K562 (cell line): ENCODE measurements around the gene RBPJ. TPM values are rescaled to one million over a fixed set of nuclear protein-coding genes. Genes with fewer than 3 reads are reported as not detected.
A peak's percentile ranks its signal among the peaks of the same experiment; 100 is the strongest.

Source experiments
- ATAC-seq: fragments of 200-7000 bp; cut with Tn5 transposase; 3 replicates; pipeline ENCODE4 v1.9.1; 2020; ENCODE audit warnings: moderate library complexity
- BruUV-seq: library from RNA; stranded (reverse); fragments of 400-500 nt; replicated peaks from 2 replicates; lab custom pipeline; 2021; lab: Mats Ljungman, UMichigan
- CTCF ChIA-PET: fragments of 300-600 bp; formaldehyde crosslinking; extraction: SDS; loops from one replicate; lab custom pipeline; 2021; ENCODE audit warnings: low intra/inter-chr PET ratio; lab: Yijun Ruan, JAX
- POLR2A ChIA-PET: fragments of 300-600, 350-650 bp; sonication (Branson Sonifier 250); formaldehyde crosslinking; extraction: SDS; loops from one replicate; lab custom pipeline; 2021; ENCODE audit warnings: antibody characterized with exemption, inconsistent platforms; lab: Yijun Ruan, JAX
- DNase-seq, 4 experiments: peaks; one replicate each; pipeline versions ENCODE4 v3.0.0 to v3.0.0-alpha.2; 2011 to 2018; ENCODE audit warnings: low spot score in 3 of 4, mixed read lengths in 3 of 4; ENCODE audit errors: extremely low read depth in 1 of 4
- FAIRE-seq: peaks from 2 replicates; lab custom pipeline; 2011; peaks lifted over from hg19 to GRCh38; lab: Jason Lieb, UNC
- H2AFZ ChIP-seq: 2 replicates; pipeline ENCODE4 v1.6.0; 2011; ENCODE audit warnings: low read depth, low read length, control low read depth, inconsistent platforms
- H3K27ac ChIP-seq: fragments of 200-600 bp; 3 replicates; pipeline ENCODE4 v1.8.0; 2011; ENCODE audit warnings: low read depth, mild to moderate bottlenecking, control low read depth, inconsistent platforms, low read length, moderate library complexity, mixed read lengths; ENCODE audit errors: extremely low read depth
- H3K27me3 ChIP-seq, 2 experiments: fragments of 300-600 bp in 1 of 2; 2 replicates in 1 of 2; 3 replicates in 1 of 2; pipeline versions ENCODE4 v1.6.0 to v1.8.0; 2011; ENCODE audit warnings: inconsistent platforms in 2 of 2, low read length in 2 of 2, mild to moderate bottlenecking in 1 of 2, mixed read lengths in 1 of 2, moderate library complexity in 1 of 2; ENCODE audit not compliant: control insufficient read depth in 2 of 2, insufficient read depth in 2 of 2
- H3K36me3 ChIP-seq: fragments of 300-600 bp; 3 replicates; pipeline ENCODE4 v1.8.0; 2011; ENCODE audit warnings: mild to moderate bottlenecking, low read length, inconsistent platforms; ENCODE audit not compliant: control insufficient read depth, insufficient read depth
- H3K4me1 ChIP-seq, 2 experiments: fragments of 200-600 bp in 1 of 2; replicated peaks in 1 of 2; 2 replicates in 1 of 2; 3 replicates in 1 of 2; pipeline versions ENCODE4 v1.5.1 to v1.8.0; 2011; ENCODE audit warnings: inconsistent platforms in 2 of 2, low read length in 2 of 2, mild to moderate bottlenecking in 1 of 2, mixed read lengths in 1 of 2, moderate library complexity in 1 of 2; ENCODE audit not compliant: control insufficient read depth in 2 of 2, insufficient read depth in 2 of 2
- H3K4me2 ChIP-seq: 2 replicates; pipeline ENCODE4 v1.6.1; 2011; ENCODE audit warnings: low read length, control low read depth, inconsistent platforms, mixed read lengths; ENCODE audit not compliant: insufficient read depth
- H3K4me3 ChIP-seq: fragments of 200-600 bp; sonication (generic), shearing (Covaris generic); 2 replicates; pipeline ENCODE4 v1.5.1; 2016; ENCODE audit warnings: control low read depth, inconsistent platforms
- H3K79me2 ChIP-seq: fragments of 200-600 bp; 3 replicates; pipeline ENCODE4 v1.8.0; 2011; ENCODE audit warnings: low read length, inconsistent platforms; ENCODE audit not compliant: control insufficient read depth, insufficient read depth
- H3K9ac ChIP-seq, 2 experiments: 2 replicates each; pipeline versions ENCODE4 v1.6.0 to v1.6.1; 2011; ENCODE audit warnings: low read depth in 2 of 2, low read length in 2 of 2, control low read depth in 1 of 2, inconsistent platforms in 1 of 2, mild to moderate bottlenecking in 1 of 2, mixed read lengths in 1 of 2; ENCODE audit not compliant: insufficient read depth in 1 of 2
- H3K9me1 ChIP-seq: one replicate; pipeline ENCODE4 v1.6.0; 2011; ENCODE audit warnings: inconsistent platforms, mild to moderate bottlenecking, low read length, moderate library complexity; ENCODE audit not compliant: control insufficient read depth, insufficient read depth
- H3K9me3 ChIP-seq: replicated peaks from 2 replicates; pipeline ENCODE4 v1.5.1; 2011; ENCODE audit warnings: low read depth, low read length, inconsistent platforms; ENCODE audit not compliant: control insufficient read depth, insufficient read depth
- H4K20me1 ChIP-seq: replicated peaks from 2 replicates; pipeline ENCODE4 v1.6.1; 2011; ENCODE audit warnings: low read length, inconsistent platforms, mixed read lengths; ENCODE audit not compliant: control insufficient read depth, insufficient read depth
- ETS1 ChIP-seq: conservative IDR thresholded peaks from 2 replicates; pipeline ENCODE4 v1.6.1; 2011; ENCODE audit warnings: low read depth, mild to moderate bottlenecking, low read length; ENCODE audit not compliant: control insufficient read depth
- FOXM1 ChIP-seq, 2 experiments: fragments of 450-650 bp in 1 of 2; sonication (generic) in 1 of 2; formaldehyde crosslinking in 1 of 2; IDR thresholded peaks; 2 replicates each; pipeline versions ENCODE4 v1.6.1 to v1.9.0; 2017 to 2022; ENCODE audit warnings: low read depth in 2 of 2, mild to moderate bottlenecking in 2 of 2, missing genetic modification reagents in 1 of 2, moderate library complexity in 1 of 2
- GABPA ChIP-seq: fragments of 200-800 bp; sonication (Bioruptor generic); conservative IDR thresholded peaks from 2 replicates; pipeline ENCODE4 v1.6.1; 2016; ENCODE audit warnings: low read depth, missing genetic modification characterization, missing compliant biosample characterization
- HMGXB4 ChIP-seq: sonication (generic); formaldehyde crosslinking; IDR thresholded peaks from 2 replicates; pipeline ENCODE4 v1.8.1; 2023; ENCODE audit warnings: mild to moderate bottlenecking, missing genetic modification reagents
- LCOR ChIP-seq: sonication (generic); formaldehyde crosslinking; IDR thresholded peaks from 2 replicates; pipeline ENCODE4 v1.8.0; 2022; ENCODE audit warnings: mild to moderate bottlenecking, missing genetic modification reagents
- MTA1 ChIP-seq: fragments of 450-650 bp; IDR thresholded peaks from 2 replicates; pipeline ENCODE4 v1.6.1; 2017; ENCODE audit warnings: borderline replicate concordance
- MTA2 ChIP-seq: fragments of 450-650 bp; IDR thresholded peaks from 2 replicates; pipeline ENCODE4 v1.6.1; 2016; ENCODE audit warnings: low read depth
- NCOR1 ChIP-seq: fragments of 450-650 bp; IDR thresholded peaks from 2 replicates; pipeline ENCODE4 v1.6.1; 2016; ENCODE audit warnings: mild to moderate bottlenecking, moderate library complexity
- SMARCA4 ChIP-seq: fragments of 450-650 bp; IDR thresholded peaks from 2 replicates; pipeline ENCODE4 v1.6.1; 2016
- THAP7 ChIP-seq: fragments of 250-450 bp; sonication (Bioruptor Pico); IDR thresholded peaks from 2 replicates; pipeline ENCODE4 v1.5.0; 2021
- ZNF655 ChIP-seq: fragments of 250-450 bp; sonication (Bioruptor Pico); IDR thresholded peaks from 2 replicates; pipeline ENCODE4 v1.5.0; 2021
- ZNF695 ChIP-seq: fragments of 450-650 bp; formaldehyde crosslinking; IDR thresholded peaks from 2 replicates; pipeline ENCODE4 v1.4.0; 2020; ENCODE audit warnings: mild to moderate bottlenecking, moderate library complexity
- WGBS: fragments of 100-300 bp; shearing (Covaris generic); methylation state at CpG from one replicate; pipeline ENCODE4 v1.1.6; 2016; ENCODE audit warnings: low coverage, mixed read lengths; ENCODE audit not compliant: insufficient coverage; ENCODE audit errors: missing lambda C conversion rate; 5-methylcytosine and 5-hydroxymethylcytosine counted together
- in situ Hi-C: fragments of 300-500 bp; cut with MboI; formaldehyde crosslinking; loops from 4 replicates; pipeline ENCODE4 v1.15.0; 2018; ENCODE audit warnings: inconsistent platforms, mixed read lengths
- intact Hi-C: fragments of 100-400 bp; cut with micrococcal nuclease; formaldehyde crosslinking; loops from 2 replicates; pipeline ENCODE4 v1.14.2; 2022
- polyA plus RNA-seq, 8 experiments: library from polyadenylated mRNA; depleted of rRNA in 4 of 8; stranded (reverse) in 5 of 8; unstranded in 3 of 8; fragments of >200 nt; fragmentation: Nextera tagmentation in 2 of 8; fragmentation: Illumina TruSeq in 1 of 8; extraction: Ambion mirVana in 2 of 8; extraction: Trizol in 1 of 8; gene quantifications; 2 replicates each; pipeline versions ENCODE4 v1.2.1 to v1.2.3, GENCODE V29; 2011 to 2014; ENCODE audit warnings: inconsistent platforms in 1 of 8, missing spikeins in 1 of 8
- total RNA-seq, 7 experiments: library from RNA; depleted of rRNA in 6 of 7; stranded (reverse); fragments of >200 nt in 6 of 7; fragmentation: Illumina TruSeq in 2 of 7; extraction: Trizol in 2 of 7; gene quantifications; 2 replicates each; pipeline versions ENCODE4 v1.2.1 to v1.2.3, GENCODE V29; 2011 to 2021; ENCODE audit warnings: low replicate concordance in 1 of 7
- TF ChIP-seq, protein P1 (sequence below): sonication (generic); formaldehyde crosslinking; IDR thresholded peaks from 2 replicates; pipeline ENCODE4 v1.8.0; 2022; ENCODE audit warnings: mild to moderate bottlenecking, missing genetic modification reagents
- TF ChIP-seq, protein P2 (sequence below): sonication (generic); IDR thresholded peaks from 2 replicates; pipeline ENCODE4 v1.6.1; 2016

Gene RBPJ
- total and polyA plus RNA-seq, 9 of the 15 experiments (the other 6 are each of a cell fraction or from before 2014, with no cell fraction given), result 17.2 to 49.4 (median 33.8) TPM

DNA sequence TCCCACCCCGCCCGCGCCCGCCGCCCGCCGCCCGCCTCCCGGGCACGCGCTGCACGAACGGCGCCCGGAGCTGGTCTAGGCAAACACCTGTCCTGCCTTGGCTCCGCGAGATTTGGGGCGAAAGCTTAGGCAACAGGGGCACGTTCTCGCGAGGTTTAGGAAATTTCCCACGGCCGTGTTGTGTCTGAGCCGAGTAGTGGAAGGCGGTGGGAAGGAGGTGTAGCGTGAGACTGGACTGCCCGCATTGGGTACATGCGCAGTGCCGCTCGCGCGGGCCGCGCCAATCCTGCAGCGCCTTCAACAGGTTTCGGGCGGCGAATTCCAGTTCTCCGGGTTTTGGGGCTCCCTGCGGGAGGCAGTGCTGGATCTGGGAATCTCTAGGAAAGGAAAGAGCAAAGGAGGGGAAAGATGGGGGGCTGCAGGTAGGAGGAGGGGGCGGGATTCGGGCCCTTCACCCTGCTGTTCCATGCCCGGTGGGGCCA lies 1.3 kb upstream of the RBPJ start:
- Histone ChIP-seq H3K9ac (peak overlapping the region; percentile 84 to 97), H3K27ac (peak overlapping the region; percentile 73), H3K9me1 (no peaks in the 10 kb centered on the region), H3K9me3 (peaks cover 9% of the 10 kb centered on the region), H3K4me2 (peak overlapping the region; percentile 92), H2AFZ (peak overlapping the region; percentile 97), H3K79me2 (peaks cover 41% of the 10 kb centered on the region), H3K4me3 (peak overlapping the region; percentile 82), H3K4me1 (peaks cover 16 to 23% of the 10 kb centered on the region in 2 experiments; a peak in 4 of 5 replicates), H4K20me1 (peaks cover 5% of the 10 kb centered on the region), H3K36me3 (no peaks in the 10 kb centered on the region), H3K27me3 (no peaks in the 10 kb centered on the region)
- DNase-seq, result peak; percentile 79 to 97 (median 86)
- ChIA-PET POLR2A (interaction anchor here (0.6 to 1.0 kb wide), 5 partner anchors 10 to 761 kb away, joined by 3 to 4 read pairs (median 3); no protein-coding TSS in a partner anchor), CTCF (no interaction called here)
- intact Hi-C loops, result no loop called here
- BruUV-seq, result no TSS peak
- peak; percentile 98 for FAIRE-seq
- WGBS, result under 1% methylated on average over 33 of the region's 43 CpGs
- peak; percentile 89 for ATAC-seq
- in situ Hi-C loops, result no loop called here
- 0 out of 2 replicates have a peak, but pooled peaks have one; percentile 10 for TF ChIP-seq MTA1
- TF ChIP-seq, protein P1, sequence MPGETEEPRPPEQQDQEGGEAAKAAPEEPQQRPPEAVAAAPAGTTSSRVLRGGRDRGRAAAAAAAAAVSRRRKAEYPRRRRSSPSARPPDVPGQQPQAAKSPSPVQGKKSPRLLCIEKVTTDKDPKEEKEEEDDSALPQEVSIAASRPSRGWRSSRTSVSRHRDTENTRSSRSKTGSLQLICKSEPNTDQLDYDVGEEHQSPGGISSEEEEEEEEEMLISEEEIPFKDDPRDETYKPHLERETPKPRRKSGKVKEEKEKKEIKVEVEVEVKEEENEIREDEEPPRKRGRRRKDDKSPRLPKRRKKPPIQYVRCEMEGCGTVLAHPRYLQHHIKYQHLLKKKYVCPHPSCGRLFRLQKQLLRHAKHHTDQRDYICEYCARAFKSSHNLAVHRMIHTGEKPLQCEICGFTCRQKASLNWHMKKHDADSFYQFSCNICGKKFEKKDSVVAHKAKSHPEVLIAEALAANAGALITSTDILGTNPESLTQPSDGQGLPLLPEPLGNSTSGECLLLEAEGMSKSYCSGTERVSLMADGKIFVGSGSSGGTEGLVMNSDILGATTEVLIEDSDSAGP, result no peak
- TF ChIP-seq ZNF695 (CRISPR knock-in tag), result no peak
- TF ChIP-seq FOXM1 (IDR thresholded peaks at IDR 0.05; ENCODE audit: low read depth), result peak; percentile 7; the same call in 1 of the 2 replicates
- no peak for TF ChIP-seq FOXM1 (CRISPR knock-in tag; IDR thresholded peaks at IDR 0.05; ENCODE audit: low read depth)
- no peak for TF ChIP-seq GABPA (tag)
- TF ChIP-seq ZNF655 (CRISPR knock-in tag), result no peak
- TF ChIP-seq LCOR, result peak; percentile 71
- no peak for TF ChIP-seq MTA2
- no peak for TF ChIP-seq THAP7 (CRISPR knock-in tag)
- peak; percentile 88 for TF ChIP-seq NCOR1
- TF ChIP-seq SMARCA4, result 0 out of 2 replicates have a peak, but pooled peaks have one; percentile 17
- TF ChIP-seq, protein P2, sequence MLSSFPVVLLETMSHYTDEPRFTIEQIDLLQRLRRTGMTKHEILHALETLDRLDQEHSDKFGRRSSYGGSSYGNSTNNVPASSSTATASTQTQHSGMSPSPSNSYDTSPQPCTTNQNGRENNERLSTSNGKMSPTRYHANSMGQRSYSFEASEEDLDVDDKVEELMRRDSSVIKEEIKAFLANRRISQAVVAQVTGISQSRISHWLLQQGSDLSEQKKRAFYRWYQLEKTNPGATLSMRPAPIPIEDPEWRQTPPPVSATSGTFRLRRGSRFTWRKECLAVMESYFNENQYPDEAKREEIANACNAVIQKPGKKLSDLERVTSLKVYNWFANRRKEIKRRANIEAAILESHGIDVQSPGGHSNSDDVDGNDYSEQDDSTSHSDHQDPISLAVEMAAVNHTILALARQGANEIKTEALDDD, result 0 out of 2 replicates have a peak, but pooled peaks have one; percentile 11
- TF ChIP-seq ETS1, result no peak
- TF ChIP-seq HMGXB4 (CRISPR knock-in tag), result no peak
